GM12878 (cell line): Measurements from ENCODE around the gene BNIP3. TPM values are rescaled to one million over a fixed set of nuclear protein-coding genes. Genes with fewer than 3 reads are reported as not detected.

ENCODE experiments used
- ATAC-seq: fragments of 200-7000 bp; cut with Tn5 transposase; 3 replicates; pipeline ENCODE4 v1.9.1; 2020; ENCODE audit warnings: mild to moderate bottlenecking, moderate library complexity
- BruUV-seq: library from RNA; stranded (reverse); fragments of 400-500 nt; replicated peaks from 2 replicates; lab custom pipeline; 2021; lab: Mats Ljungman, UMichigan
- CTCF ChIA-PET: fragments of 300-600 bp; sonication (Branson Sonifier 250); formaldehyde crosslinking; extraction: SDS; loops from one replicate; lab custom pipeline; 2021; ENCODE audit warnings: inconsistent platforms; lab: Yijun Ruan, JAX
- POLR2A ChIA-PET: fragments of 350-600 bp; formaldehyde crosslinking; extraction: SDS; loops from one replicate; lab custom pipeline; 2021; ENCODE audit warnings: inconsistent platforms; lab: Charles Lee
- RAD21 ChIA-PET: fragments of 300-600 bp; sonication (Branson Sonifier 250); formaldehyde crosslinking; loops from one replicate; lab custom pipeline; 2023; ENCODE audit warnings: antibody characterized with exemption; ENCODE audit not compliant: unreplicated experiment; lab: Charles Lee
- SMC1A ChIA-PET: fragments of 300-600 bp; sonication (Branson Sonifier 250); formaldehyde crosslinking; loops from one replicate; lab custom pipeline; 2023; ENCODE audit not compliant: unreplicated experiment, uncharacterized antibody; lab: Charles Lee
- DNase-seq: peaks from one replicate; pipeline ENCODE4 v3.0.0-alpha.2; 2011; ENCODE audit warnings: low read depth, low spot score
- FAIRE-seq: peaks from 3 replicates; lab custom pipeline; 2011; peaks lifted over from hg19 to GRCh38; lab: Jason Lieb, UNC
- H2AFZ ChIP-seq: 2 replicates; pipeline ENCODE4 v1.6.0; 2011; ENCODE audit warnings: low read depth, low read length, control low read depth; ENCODE audit not compliant: control insufficient read depth
- H3K27ac ChIP-seq: 2 replicates; pipeline ENCODE4 v1.5.1; 2011; ENCODE audit warnings: control low read depth; ENCODE audit not compliant: control insufficient read depth, insufficient read depth
- H3K27me3 ChIP-seq, 2 experiments: replicated peaks in 1 of 2; 2 replicates each; pipeline versions ENCODE4 v1.6.0 to v1.6.1; 2011; ENCODE audit warnings: low read length in 1 of 2; ENCODE audit not compliant: control insufficient read depth in 2 of 2, insufficient read depth in 2 of 2
- H3K36me3 ChIP-seq, 2 experiments: 2 replicates each; pipeline ENCODE4 v1.5.1; 2011; ENCODE audit warnings: low read length in 1 of 2; ENCODE audit not compliant: control insufficient read depth in 2 of 2, insufficient read depth in 2 of 2
- H3K4me1 ChIP-seq: 2 replicates; pipeline ENCODE4 v1.6.1; 2011; ENCODE audit warnings: mild to moderate bottlenecking, low read length, moderate library complexity, mixed read lengths; ENCODE audit not compliant: control insufficient read depth, insufficient read depth
- H3K4me2 ChIP-seq: 2 replicates; pipeline ENCODE4 v1.6.0; 2011; ENCODE audit warnings: control low read depth; ENCODE audit not compliant: control insufficient read depth, insufficient read depth
- H3K4me3 ChIP-seq: fragments of 200-600 bp; sonication (generic); 2 replicates; pipeline ENCODE4 v1.5.1; 2016
- H3K79me2 ChIP-seq: 2 replicates; pipeline ENCODE4 v1.6.0; 2011; ENCODE audit warnings: low read length; ENCODE audit not compliant: control insufficient read depth, insufficient read depth
- H3K9ac ChIP-seq: 2 replicates; pipeline ENCODE4 v1.8.0; 2011; ENCODE audit warnings: low read length, control low read depth, mixed read lengths; ENCODE audit not compliant: control insufficient read depth, insufficient read depth
- H3K9me3 ChIP-seq: replicated peaks from 3 replicates; pipeline ENCODE4 v1.5.1; 2011; ENCODE audit warnings: mild to moderate bottlenecking, low read length; ENCODE audit not compliant: control insufficient read depth, insufficient read depth
- H4K20me1 ChIP-seq: 2 replicates; pipeline ENCODE4 v1.6.0; 2011; ENCODE audit not compliant: control insufficient read depth, insufficient read depth
- CBFB ChIP-seq: IDR thresholded peaks from 2 replicates; pipeline ENCODE4 v1.6.1; 2016; ENCODE audit warnings: antibody characterized with exemption, low read depth
- CBX3 ChIP-seq: fragments of 200-600 bp; sonication (generic); IDR thresholded peaks from 2 replicates; pipeline ENCODE4 v1.6.1; 2016; ENCODE audit warnings: low read depth, borderline replicate concordance
- HDAC6 ChIP-seq: fragments of 200-600 bp; sonication (generic); IDR thresholded peaks from one replicate; pipeline ENCODE4 v1.8.0; 2017; ENCODE audit warnings: antibody characterized with exemption; ENCODE audit not compliant: unreplicated experiment
- HDGF ChIP-seq: fragments of 450-650 bp; IDR thresholded peaks from 2 replicates; pipeline ENCODE4 v1.6.1; 2016; ENCODE audit warnings: antibody characterized with exemption
- MTA2 ChIP-seq: fragments of 450-650 bp; IDR thresholded peaks from 2 replicates; pipeline ENCODE4 v1.6.1; 2016; ENCODE audit warnings: low read depth, mild to moderate bottlenecking, moderate library complexity
- MXI1 ChIP-seq: fragments of 150-350 bp; IDR thresholded peaks from 2 replicates; pipeline ENCODE4 v1.6.1; 2011; ENCODE audit warnings: low read depth, mild to moderate bottlenecking, inconsistent platforms, low read length, improper control_type of control experiment
- NBN ChIP-seq: fragments of 450-650 bp; IDR thresholded peaks from 2 replicates; pipeline ENCODE4 v1.6.1; 2016
- POLR2A ChIP-seq: IDR thresholded peaks from 2 replicates; pipeline ENCODE4 v1.6.1; 2011; ENCODE audit warnings: low read depth, mild to moderate bottlenecking, low read length
- RELA ChIP-seq: fragments of 450-650 bp; IDR thresholded peaks from 2 replicates; pipeline ENCODE4 v1.8.0; 2014; ENCODE audit warnings: borderline replicate concordance; ENCODE audit not compliant: partially characterized antibody
- RELB ChIP-seq: fragments of 450-650 bp; IDR thresholded peaks from 2 replicates; pipeline ENCODE4 v1.6.1; 2017; ENCODE audit warnings: low read depth, mild to moderate bottlenecking, moderate library complexity
- SMC3 ChIP-seq: IDR thresholded peaks from 2 replicates; pipeline ENCODE4 v1.6.1; 2011; ENCODE audit warnings: low read length, improper control_type of control experiment, borderline replicate concordance
- SRF ChIP-seq, 2 experiments: IDR thresholded peaks; 2 replicates each; pipeline ENCODE4 v1.6.1; 2011; ENCODE audit warnings: low read depth in 2 of 2, low read length in 2 of 2, mild to moderate bottlenecking in 1 of 2, moderate library complexity in 1 of 2
- WGBS: methylation state at CpG from one replicate; pipeline ENCODE4 v1.1.6; 2016; ENCODE audit warnings: low lambda C conversion rate; ENCODE audit not compliant: insufficient replicate concordance, insufficient coverage; ENCODE audit errors: missing lambda C conversion rate; 5-methylcytosine and 5-hydroxymethylcytosine counted together
- in situ Hi-C: fragments of 300-500 bp; cut with MboI; formaldehyde crosslinking; loops from 9 replicates; pipeline ENCODE4 v1.14.3; 2018; ENCODE audit warnings: mixed read lengths
- intact Hi-C: fragments of 100-400 bp; cut with micrococcal nuclease; formaldehyde crosslinking; loops from one replicate; pipeline ENCODE4 v1.14.2; 2022; ENCODE audit not compliant: unreplicated experiment
- polyA plus RNA-seq, 11 experiments: library from polyadenylated mRNA; depleted of rRNA in 4 of 11; unstranded in 6 of 11; stranded (reverse) in 5 of 11; fragments of >200 nt; fragmentation: Nextera tagmentation in 4 of 11; fragmentation: Illumina TruSeq in 1 of 11; extraction: Ambion mirVana in 4 of 11; extraction: Trizol in 1 of 11; gene quantifications; 1 replicate in 1 of 11; 2 replicates in 10 of 11; pipeline versions ENCODE4 v1.2.1 to v1.2.3, GENCODE V29; 2011 to 2016; ENCODE audit warnings: inconsistent platforms in 2 of 11, missing spikeins in 2 of 11, low read depth in 1 of 11
- total RNA-seq, 4 experiments: library from RNA; depleted of rRNA in 3 of 4; stranded (reverse); fragments of >200 nt in 3 of 4; fragmentation: Illumina TruSeq in 1 of 4; extraction: Trizol in 1 of 4; gene quantifications; 2 replicates each; pipeline versions ENCODE4 v1.2.1 to v1.2.3, GENCODE V29; 2013 to 2021
- TF ChIP-seq, protein P1 (sequence below): fragments of 450-650 bp; formaldehyde crosslinking; IDR thresholded peaks from 2 replicates; pipeline ENCODE4 v1.4.0; 2020; ENCODE audit warnings: mild to moderate bottlenecking, moderate library complexity
- TF ChIP-seq, protein P2 (sequence below): fragments of 450-650 bp; IDR thresholded peaks from 2 replicates; pipeline ENCODE4 v1.6.1; 2018; ENCODE audit warnings: borderline replicate concordance, mild to moderate bottlenecking; ENCODE audit not compliant: partially characterized antibody

Gene BNIP3
- total and polyA plus RNA-seq, 10 of the 15 experiments (the other 5 are each of a cell fraction or from before 2014, with no cell fraction given) = 7.7 to 122 (median 29.9) TPM

GRCh38 chr10:131936736-131937135, 45.0 kb downstream of the BNIP3 start:
- DNase-seq = no peak
- ChIA-PET CTCF (interaction anchor here (1.1 kb wide), 1 partner anchor 86 kb away, joined by 3 read pairs; no protein-coding TSS in a partner anchor), POLR2A (no interaction called here)
- no peak overlapping the region for H3K4me3 ChIP-seq
- no peak for TF ChIP-seq RELB
- no peak for TF ChIP-seq RELA
- TF ChIP-seq SRF (IDR thresholded peaks at IDR 0.05; ENCODE audit: low read depth in 2 of 2, low read length in 2 of 2) = no peak
- TF ChIP-seq MXI1 = no peak
- no peak for TF ChIP-seq CBFB
- TF ChIP-seq MTA2 = no peak
- TF ChIP-seq, protein P1, sequence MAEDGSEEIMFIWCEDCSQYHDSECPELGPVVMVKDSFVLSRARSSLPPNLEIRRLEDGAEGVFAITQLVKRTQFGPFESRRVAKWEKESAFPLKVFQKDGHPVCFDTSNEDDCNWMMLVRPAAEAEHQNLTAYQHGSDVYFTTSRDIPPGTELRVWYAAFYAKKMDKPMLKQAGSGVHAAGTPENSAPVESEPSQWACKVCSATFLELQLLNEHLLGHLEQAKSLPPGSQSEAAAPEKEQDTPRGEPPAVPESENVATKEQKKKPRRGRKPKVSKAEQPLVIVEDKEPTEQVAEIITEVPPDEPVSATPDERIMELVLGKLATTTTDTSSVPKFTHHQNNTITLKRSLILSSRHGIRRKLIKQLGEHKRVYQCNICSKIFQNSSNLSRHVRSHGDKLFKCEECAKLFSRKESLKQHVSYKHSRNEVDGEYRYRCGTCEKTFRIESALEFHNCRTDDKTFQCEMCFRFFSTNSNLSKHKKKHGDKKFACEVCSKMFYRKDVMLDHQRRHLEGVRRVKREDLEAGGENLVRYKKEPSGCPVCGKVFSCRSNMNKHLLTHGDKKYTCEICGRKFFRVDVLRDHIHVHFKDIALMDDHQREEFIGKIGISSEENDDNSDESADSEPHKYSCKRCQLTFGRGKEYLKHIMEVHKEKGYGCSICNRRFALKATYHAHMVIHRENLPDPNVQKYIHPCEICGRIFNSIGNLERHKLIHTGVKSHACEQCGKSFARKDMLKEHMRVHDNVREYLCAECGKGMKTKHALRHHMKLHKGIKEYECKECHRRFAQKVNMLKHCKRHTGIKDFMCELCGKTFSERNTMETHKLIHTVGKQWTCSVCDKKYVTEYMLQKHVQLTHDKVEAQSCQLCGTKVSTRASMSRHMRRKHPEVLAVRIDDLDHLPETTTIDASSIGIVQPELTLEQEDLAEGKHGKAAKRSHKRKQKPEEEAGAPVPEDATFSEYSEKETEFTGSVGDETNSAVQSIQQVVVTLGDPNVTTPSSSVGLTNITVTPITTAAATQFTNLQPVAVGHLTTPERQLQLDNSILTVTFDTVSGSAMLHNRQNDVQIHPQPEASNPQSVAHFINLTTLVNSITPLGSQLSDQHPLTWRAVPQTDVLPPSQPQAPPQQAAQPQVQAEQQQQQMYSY (CRISPR knock-in tag) = no peak
- no peak for TF ChIP-seq CBX3
- no peak for TF ChIP-seq SMC3
- TF ChIP-seq POLR2A = no peak
- TF ChIP-seq, protein P2, sequence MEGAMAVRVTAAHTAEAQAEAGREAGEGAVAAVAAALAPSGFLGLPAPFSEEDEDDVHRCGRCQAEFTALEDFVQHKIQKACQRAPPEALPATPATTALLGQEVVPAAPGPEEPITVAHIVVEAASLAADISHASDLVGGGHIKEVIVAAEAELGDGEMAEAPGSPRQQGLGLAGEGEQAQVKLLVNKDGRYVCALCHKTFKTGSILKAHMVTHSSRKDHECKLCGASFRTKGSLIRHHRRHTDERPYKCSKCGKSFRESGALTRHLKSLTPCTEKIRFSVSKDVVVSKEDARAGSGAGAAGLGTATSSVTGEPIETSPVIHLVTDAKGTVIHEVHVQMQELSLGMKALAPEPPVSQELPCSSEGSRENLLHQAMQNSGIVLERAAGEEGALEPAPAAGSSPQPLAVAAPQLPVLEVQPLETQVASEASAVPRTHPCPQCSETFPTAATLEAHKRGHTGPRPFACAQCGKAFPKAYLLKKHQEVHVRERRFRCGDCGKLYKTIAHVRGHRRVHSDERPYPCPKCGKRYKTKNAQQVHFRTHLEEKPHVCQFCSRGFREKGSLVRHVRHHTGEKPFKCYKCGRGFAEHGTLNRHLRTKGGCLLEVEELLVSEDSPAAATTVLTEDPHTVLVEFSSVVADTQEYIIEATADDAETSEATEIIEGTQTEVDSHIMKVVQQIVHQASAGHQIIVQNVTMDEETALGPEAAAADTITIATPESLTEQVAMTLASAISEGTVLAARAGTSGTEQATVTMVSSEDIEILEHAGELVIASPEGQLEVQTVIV = no peak
- no peak for TF ChIP-seq HDAC6
- no peak for TF ChIP-seq NBN
- TF ChIP-seq HDGF = no peak
- TF ChIP-seq, all 136 proteins: peak for 0
- Histone ChIP-seq H2AFZ (no peak overlapping the region), H3K4me1 (no peaks in the 10 kb centered on the region), H3K9me3 (no peaks in the 10 kb centered on the region), H3K9ac (no peak overlapping the region), H3K27me3 (no peaks in the 10 kb centered on the region), H3K27ac (no peak overlapping the region), H4K20me1 (no peaks in the 10 kb centered on the region), H3K79me2 (peaks cover 9% of the 10 kb centered on the region), H3K36me3 (peaks cover 14 to 15% of the 10 kb centered on the region in 2 experiments), H3K4me2 (no peak overlapping the region)
- in situ Hi-C loops = no loop called here
- intact Hi-C loops = no loop called here
- no TSS peak for BruUV-seq
- ATAC-seq (no peak), FAIRE-seq (no peak)
- ChIA-PET SMC1A (no interaction called here), RAD21 (interaction anchor here (0.7 kb wide), 1 partner anchor 50 kb away, joined by 3 read pairs; no protein-coding TSS in a partner anchor)
- WGBS = 97% methylated on average over 15 of the region's 18 CpGs
